NCI-H446 (cell line): ENCODE measurements around the gene GRIA4.
A peak's percentile ranks its signal among the peaks of the same experiment; 100 is the strongest.

Experiments used
- DNase-seq, 2 experiments: peaks; one replicate each; lab custom pipeline; 2025; lab: John Stamatoyannopoulos, UW

GRIA4 gene

DNA sequence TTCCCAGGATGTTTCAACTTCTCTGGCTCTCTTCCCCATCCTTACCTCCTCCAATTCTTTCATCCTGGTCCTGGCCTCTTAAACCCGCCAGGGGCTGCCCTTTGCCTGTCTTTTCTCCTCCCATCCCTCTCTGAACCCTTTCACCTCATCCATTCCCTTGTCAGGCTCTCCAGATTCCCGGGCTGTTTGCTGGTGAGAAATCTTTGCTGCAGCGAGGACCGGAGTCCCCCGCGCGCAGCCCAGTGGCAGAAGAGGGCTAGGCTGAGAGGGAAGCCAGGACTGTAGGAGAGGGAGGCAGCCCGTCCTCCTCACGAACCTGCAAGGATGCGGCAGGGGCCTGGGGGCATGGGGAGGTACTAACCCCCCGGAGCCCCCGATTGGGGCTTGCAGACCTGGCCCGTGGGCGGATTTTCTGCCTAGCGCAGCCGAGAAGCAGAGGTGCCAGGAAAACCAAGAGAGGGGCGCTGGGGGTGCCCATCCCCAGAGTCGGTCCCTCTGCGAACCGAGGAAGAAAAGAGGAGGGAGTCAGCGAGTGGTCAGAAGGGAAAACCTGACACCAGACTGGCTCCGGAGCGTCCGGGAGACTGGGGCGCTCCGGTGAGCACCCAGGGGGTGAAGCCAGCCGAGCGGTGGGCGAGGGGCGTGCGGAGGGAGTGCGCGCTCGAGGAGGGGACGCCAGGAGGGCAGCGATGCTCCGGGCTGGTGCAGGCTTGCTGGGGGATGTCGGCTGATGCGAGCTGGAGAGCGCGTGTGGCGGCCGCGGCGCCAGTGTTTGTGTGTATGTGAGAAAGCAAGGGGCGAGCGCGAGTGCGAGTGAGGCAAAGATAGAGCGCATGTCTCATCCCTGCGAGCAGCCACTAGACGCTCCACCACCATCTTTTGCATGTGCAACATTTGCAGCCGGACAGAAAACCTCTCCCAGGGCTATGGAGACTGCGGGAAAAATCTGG, at the start of gene GRIA4:
Gene GRIA4, plus strand, starts transcription at position 242 of the 950 bp plus-strand sequence. CDS start 925 bp downstream, outside the sequence.
- peak; percentile 68 to 78 for DNase-seq

- no peak for DNase-seq
These were observed 36.8 kb upstream of the GRIA4 start for GRCh38 chr11:105573091-105573490.

DNA sequence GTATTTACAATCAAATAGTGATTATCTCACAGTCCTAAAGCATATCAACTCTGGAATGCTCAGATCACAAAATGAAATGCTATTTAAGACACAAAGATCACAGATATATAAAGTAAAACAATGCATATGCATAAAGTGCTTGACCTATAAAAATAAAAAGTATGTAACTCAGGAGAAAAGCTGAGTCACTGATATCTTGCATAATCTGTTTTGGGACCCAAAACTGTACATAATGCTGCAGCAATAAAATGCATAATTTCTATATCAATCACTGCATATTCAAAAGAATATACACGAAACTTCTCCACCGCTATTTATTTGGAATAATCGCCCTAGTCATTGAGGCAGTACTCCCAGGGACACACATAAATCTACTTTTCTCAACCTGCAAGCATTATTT, 34.9 kb upstream of the GRIA4 start:
- DNase-seq = no peak

DNA sequence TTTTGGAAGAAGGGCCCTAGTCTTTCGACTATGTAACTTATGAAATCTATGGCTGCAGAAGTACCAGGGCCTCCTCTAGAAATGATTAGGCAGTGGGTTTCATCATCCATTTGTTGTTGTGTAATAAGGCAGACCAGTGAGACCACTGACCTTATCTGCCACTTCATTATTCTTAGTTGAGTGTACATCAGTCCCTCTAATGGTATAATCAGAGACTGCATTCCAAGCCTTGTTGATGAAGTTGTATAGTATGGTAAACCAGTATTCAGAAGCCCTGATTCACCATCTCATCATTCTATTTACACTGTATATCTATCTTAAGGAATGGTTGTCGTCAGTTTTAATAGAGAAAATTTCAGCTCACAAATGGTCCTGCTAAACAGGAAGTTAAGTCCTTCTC, 32.2 kb upstream of the GRIA4 start:
- DNase-seq = no peak

DNA sequence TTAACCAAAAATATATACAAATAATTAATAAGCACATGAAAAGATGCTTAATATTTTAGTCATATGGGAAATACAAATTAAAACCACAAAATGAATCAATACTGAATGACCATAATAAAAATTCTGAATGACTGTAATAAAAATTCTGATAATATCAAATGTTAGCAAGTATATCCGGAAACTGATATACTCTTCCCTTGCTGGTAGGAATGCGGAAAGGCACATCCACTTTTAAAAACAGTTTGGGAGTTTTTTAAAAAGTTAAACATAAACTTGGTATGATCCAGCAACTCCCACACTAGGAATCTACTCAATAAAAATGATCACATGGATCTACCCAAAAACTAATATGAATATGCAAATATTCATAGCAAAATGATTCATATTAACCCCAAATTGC, 30.8 kb upstream of the GRIA4 start:
- DNase-seq = no peak

DNA sequence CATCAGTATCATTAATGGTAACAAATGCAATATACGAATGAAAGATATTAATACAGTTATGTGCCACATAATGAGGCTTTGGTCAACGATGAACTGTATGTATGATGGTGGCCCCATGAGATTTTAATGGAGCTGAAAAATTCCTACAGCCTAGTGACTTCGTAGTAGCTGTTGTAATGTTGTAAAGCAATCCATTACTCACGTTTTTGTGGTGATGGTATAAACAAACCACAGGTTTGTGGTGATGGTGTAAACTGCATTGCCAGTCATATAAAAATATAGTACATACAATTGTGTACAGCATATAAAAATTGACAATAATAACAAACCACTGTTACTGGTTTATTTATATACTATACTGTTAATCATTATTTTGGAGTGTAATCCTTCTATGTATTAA, 27.4 kb upstream of the GRIA4 start:
- no peak for DNase-seq

- DNase-seq = no peak
These were observed 21.9 kb upstream of the GRIA4 start for GRCh38 chr11:105588001-105588400.

DNA sequence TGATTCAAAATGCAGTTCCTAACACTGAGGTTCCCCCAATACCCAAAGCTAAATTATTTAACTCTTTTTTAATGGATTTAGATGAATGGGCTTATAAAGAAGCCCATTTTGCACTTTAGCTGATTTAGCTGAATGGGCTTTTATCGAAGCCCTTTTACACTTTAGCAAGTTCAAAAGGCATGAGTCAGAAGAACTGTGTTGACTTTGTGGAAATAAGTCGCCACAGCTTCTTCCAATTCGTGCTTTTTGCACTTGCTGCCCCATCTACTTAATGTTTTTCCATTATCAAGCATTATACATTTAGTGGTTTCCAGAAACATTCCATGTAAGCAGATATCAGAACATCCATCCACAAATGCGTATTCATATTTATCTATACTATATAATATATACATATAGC, 20.5 kb upstream of the GRIA4 start:
- DNase-seq = no peak

GRCh38 chr11:105592035-105592434, 17.8 kb upstream of the GRIA4 start:
- no peak for DNase-seq

- DNase-seq = no peak
These were observed 11.5 kb upstream of the GRIA4 start for GRCh38 chr11:105598371-105598770.

DNA sequence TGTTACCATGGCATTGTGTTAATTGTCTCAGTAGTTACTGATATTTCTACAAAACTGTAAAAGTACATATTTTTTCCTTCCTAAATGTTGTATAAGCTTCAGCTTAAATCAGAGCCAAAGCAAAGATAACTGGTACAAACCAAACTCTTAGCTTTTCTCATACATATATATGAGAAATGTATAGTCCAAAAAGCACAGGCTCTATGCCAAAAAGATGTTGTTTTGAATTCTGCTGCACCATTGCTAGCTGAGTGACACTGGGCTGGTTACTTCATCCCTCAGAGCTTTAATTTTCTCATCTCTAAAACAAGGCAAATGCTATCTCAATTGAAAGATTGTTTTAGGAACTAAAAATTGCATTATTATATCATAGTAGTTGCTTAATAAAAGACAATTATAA, 6.7 kb upstream of the GRIA4 start:
- DNase-seq = no peak

DNA sequence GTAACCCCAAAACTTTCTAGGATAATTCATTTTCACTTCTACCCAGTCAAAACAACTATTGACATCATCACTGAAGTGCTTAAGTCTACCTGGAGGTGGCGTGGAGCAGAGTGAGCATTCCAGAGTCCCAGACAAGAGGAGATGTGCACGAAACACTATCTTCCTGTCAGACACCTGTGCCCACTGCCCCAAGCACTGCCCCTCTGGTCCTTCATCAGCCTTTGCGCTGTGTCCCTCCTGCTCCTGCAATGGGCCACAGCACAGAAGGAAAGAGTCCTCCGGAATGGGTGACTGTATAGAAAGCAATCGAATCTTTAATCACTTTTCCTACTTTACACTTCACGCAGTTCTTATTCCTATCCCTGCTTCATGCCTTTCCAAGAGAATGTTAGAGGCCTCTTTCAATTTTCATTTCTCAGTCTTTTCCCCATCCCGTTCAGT, 512 bp upstream of the GRIA4 start:
- peak; percentile 25 to 49 for DNase-seq

DNA sequence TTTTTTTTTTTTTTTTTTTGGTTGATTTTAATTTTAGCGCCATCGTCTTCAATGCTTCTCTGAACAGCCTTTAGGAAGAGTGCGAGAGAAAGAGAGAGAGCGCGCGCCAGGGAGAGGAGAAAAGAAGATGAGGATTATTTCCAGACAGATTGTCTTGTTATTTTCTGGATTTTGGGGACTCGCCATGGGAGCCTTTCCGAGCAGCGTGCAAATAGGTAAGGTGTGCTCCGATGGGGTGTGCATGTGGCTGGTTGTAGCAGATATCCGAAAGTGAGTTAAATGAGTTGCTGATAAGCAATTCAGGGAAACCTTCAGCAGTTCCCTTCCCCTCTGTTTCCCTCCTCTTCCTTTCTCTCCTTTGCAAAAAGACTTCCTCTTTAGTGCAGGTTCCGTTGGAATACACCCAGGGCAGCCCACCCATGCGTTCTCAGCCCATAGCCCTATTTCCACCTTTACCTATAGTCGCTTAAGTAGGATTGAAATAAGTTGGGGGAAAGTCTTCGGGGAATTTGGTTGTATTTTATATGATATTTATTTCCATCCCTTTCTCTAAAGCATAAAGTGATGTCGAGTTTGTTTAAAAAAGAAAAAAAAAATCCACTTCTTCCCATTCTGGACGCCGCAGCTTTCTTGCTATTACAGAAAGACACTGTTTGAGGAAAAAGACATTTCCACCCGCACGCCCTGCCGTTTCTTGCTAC, 1.1 kb downstream of the GRIA4 start:
- peak in 1 of 2 experiments; percentile 50 for DNase-seq

DNA sequence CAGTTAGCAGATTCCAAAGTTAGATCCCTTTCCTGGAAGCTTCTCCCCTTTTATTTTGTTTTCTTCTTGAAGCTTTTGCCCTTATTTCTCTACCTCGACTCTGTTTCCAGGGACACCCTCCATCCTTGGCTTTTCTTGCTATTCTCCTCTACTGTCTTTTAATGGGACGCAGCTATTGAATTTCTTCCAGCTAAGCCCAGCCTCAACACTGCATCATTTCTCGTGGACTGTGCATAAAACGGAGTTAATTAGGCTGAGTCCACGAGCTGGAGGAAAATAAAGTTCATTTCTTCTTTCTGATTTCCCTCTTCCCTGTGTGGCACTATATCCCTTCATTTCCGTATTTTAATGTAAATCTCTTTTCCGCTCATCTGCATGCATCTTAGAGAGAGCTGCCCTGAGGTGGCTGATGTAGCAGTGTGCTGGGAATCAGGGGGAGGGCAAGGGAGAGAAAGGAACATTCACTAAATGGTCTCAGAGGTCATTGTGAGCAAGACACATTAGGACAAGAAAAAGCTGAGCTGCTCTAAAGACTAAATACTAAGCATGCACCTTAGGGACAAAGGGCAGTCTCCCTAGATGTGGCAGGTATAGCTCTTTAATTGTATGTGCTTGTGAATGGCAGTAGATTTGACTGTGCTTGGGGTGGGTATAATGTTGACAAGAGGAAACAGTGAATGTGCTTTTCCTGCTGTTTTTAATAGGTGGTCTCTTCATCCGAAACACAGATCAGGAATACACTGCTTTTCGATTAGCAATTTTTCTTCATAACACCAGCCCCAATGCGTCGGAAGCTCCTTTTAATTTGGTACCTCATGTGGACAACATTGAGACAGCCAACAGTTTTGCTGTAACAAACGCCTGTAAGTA, 1.9 kb downstream of the GRIA4 start:
- DNase-seq = peak; percentile 25 to 72

DNA sequence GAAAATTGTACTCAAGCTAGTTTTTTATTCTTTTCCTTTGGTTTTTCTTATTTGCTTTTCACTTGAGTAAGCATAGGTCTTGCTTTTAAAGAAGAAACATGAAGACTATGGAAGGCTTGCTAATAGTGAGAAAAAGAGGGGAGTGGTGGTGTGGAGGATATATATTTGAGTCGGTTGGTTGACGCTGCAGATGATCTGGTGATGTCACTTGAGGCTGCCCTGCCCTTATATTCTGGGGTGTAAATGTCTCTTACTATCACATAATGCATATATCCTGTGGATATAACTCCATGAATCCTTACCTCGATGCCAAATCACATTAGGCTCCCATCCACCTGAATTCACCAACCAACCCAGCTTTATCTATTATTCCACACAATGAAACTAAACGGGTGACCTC, 2.9 kb downstream of the GRIA4 start:
- peak; percentile 54 to 70 for DNase-seq

- DNase-seq = peak in 1 of 2 experiments; percentile 70
These were observed 3.3 kb downstream of the GRIA4 start for GRCh38 chr11:105613183-105613582.

GRCh38 chr11:105618343-105618955, 8.6 kb downstream of the GRIA4 start:
- peak; percentile 78 to 85 for DNase-seq

DNA sequence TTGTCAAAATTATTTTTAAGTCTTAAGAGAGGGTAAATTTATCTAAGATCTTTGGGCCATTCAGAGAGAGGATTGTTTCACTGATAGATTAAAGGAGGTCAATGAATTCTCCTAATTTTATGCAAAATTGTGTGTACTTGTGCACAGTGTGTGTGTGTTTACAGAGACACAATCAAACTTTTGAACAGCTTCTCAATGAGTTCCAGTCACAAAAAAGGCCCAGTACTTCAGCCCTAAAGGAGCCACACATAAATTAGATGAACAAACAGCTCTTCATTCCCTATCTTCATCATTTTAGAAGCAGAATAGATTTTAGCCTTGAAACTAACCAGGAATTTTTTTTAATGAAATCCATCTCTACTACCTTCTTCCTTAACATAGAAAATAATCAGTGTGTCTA, 9.7 kb downstream of the GRIA4 start:
- DNase-seq = no peak

GRCh38 chr11:105622016-105622415, 12.1 kb downstream of the GRIA4 start:
- no peak for DNase-seq

GRCh38 chr11:105632316-105632715, 22.4 kb downstream of the GRIA4 start:
- no peak for DNase-seq

DNA sequence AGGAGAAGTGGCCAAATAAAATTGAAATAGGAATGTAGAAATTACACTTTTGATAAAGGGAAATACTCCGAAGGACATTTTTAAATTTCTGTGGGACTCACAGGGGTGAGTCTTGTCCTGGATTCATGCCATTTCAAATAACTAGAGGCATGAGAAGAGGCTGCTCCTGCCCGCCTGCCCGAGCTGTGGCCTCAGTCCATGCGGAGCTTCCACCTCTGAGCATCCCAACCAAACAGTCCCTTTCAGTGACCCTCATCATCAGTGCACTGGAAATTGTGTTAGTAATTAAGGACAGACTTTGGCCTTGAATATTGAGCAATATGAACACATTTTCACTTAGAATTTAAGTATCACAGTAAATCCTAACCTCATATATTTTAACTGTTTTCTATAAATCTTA, 25.6 kb downstream of the GRIA4 start:
- DNase-seq = peak in 1 of 2 experiments; percentile 19

- no peak for DNase-seq
These were observed 26.6 kb downstream of the GRIA4 start for GRCh38 chr11:105636496-105636895.
